ENCODE measurements around the gene REEP5.
"Not testable (repeated sequence)": the region's sequence is repeated elsewhere in the genome, so short reads cannot be mapped to it uniquely, and the experiment has no call there.

Gene REEP5

GRCh38 chr5:112921833-112922817, at the start of gene REEP5:
Gene REEP5, minus strand, starts transcription at chr5:112922227. Its CDS starts 37 bp downstream, at chr5:112922190.
- DNase-seq = peak; percentile 84

- no peak for DNase-seq
These were observed 49.2 kb upstream of the REEP5 start for GRCh38 chr5:112971276-112971675.

GRCh38 chr5:112968411-112969106, 46.5 kb upstream of the REEP5 start:
- DNase-seq = no peak

GRCh38 chr5:112967520-112968083, 45.6 kb upstream of the REEP5 start:
- DNase-seq = no peak

GRCh38 chr5:112965733-112966306, 43.8 kb upstream of the REEP5 start:
- no peak for DNase-seq

- not testable (repeated sequence) for DNase-seq
These were observed 41.3 kb upstream of the REEP5 start for GRCh38 chr5:112963374-112963733.

- DNase-seq = no peak
These were observed 39.0 kb upstream of the REEP5 start for GRCh38 chr5:112960863-112961504.

- no peak for DNase-seq
These were observed 38.3 kb upstream of the REEP5 start for GRCh38 chr5:112960315-112960714.

GRCh38 chr5:112959872-112960271, 37.8 kb upstream of the REEP5 start:
- DNase-seq = not testable (repeated sequence)

GRCh38 chr5:112958093-112959088, 36.4 kb upstream of the REEP5 start:
- DNase-seq = no peak

GRCh38 chr5:112957036-112957808, 35.2 kb upstream of the REEP5 start:
- DNase-seq = no peak

GRCh38 chr5:112956606-112957005, 34.6 kb upstream of the REEP5 start:
- DNase-seq = no peak

GRCh38 chr5:112951124-112951702, 29.2 kb upstream of the REEP5 start:
- DNase-seq = no peak

- DNase-seq = no peak
These were observed 26.4 kb upstream of the REEP5 start for GRCh38 chr5:112948458-112948857.

- no peak for DNase-seq
These were observed 18.6 kb upstream of the REEP5 start for GRCh38 chr5:112940670-112941069.

GRCh38 chr5:112938286-112938685, 16.3 kb upstream of the REEP5 start:
- no peak for DNase-seq

- DNase-seq = no peak
These were observed 13.6 kb upstream of the REEP5 start for GRCh38 chr5:112935675-112936074.

- no peak for DNase-seq
These were observed 12.3 kb upstream of the REEP5 start for GRCh38 chr5:112934366-112934663.

- no peak for DNase-seq
These were observed 11.8 kb upstream of the REEP5 start for GRCh38 chr5:112933651-112934365.

- no peak for DNase-seq
These were observed 11.1 kb upstream of the REEP5 start for GRCh38 chr5:112933105-112933504.

Measured in NK-92 treated with Interleukin-12 subunit alpha and Interleukin-12 subunit beta, amount 100 ng/mL, for 24 hours (cell line).